Measurements from ENCODE around the gene AKT3. TPM values are rescaled to one million over a fixed set of nuclear protein-coding genes. Genes with fewer than 3 reads are reported as not detected.
A peak's percentile ranks its signal among the peaks of the same experiment; 100 is the strongest.

The AKT3 gene
- total RNA-seq, 4 donors from 2014 or later: 8.5 to 16.0 (median 15.2) TPM

DNA sequence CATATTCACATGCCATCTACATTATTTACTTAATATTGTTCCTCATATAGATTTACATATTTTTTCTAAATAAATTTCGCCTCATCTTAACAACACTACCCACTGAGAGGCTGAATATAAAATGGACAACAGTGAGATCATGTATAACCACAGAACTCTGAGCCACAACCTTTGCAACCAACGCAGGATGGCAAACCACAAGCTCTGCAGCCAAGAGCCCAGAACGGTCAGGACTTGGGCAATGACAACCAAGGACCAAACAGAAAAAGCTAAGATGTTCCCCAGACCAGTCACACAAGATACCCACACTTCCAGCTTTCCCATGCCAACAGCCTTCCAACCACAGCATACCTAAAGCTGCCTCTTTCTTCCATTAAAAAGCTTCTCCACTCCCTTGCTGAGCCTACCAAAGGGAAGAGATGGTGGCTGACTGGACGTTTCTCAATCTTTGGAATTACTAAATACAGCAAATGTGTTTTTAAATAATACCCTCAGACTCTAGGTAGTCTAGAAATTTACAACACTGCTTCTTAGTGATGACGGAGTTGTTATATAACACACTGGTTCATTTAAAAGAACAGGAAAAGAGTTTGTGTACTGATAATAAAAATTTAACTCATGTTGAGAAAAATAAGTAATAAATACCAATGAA lies 117.9 kb downstream of the AKT3 start:
- no peak overlapping the region for H3K27ac ChIP-seq
- no peaks in the 10 kb centered on the region for H3K27me3 ChIP-seq
- intact Hi-C loops (cut with DNase I; ENCODE audit: low total_unique reads) (no loop called here), in situ Hi-C loops (cut with MboI; ENCODE audit: low sequenced_read_pairs in 4 of 4) (loop anchor here in 1 of 4 donors (25.0 kb wide), 1 partner anchor 555 kb away; no protein-coding TSS in a partner anchor)
- no peaks in the 10 kb centered on the region for H3K9me3 ChIP-seq
- no peak for TF ChIP-seq POLR2A (IDR thresholded peaks at IDR 0.05)
- TF ChIP-seq, protein P1, sequence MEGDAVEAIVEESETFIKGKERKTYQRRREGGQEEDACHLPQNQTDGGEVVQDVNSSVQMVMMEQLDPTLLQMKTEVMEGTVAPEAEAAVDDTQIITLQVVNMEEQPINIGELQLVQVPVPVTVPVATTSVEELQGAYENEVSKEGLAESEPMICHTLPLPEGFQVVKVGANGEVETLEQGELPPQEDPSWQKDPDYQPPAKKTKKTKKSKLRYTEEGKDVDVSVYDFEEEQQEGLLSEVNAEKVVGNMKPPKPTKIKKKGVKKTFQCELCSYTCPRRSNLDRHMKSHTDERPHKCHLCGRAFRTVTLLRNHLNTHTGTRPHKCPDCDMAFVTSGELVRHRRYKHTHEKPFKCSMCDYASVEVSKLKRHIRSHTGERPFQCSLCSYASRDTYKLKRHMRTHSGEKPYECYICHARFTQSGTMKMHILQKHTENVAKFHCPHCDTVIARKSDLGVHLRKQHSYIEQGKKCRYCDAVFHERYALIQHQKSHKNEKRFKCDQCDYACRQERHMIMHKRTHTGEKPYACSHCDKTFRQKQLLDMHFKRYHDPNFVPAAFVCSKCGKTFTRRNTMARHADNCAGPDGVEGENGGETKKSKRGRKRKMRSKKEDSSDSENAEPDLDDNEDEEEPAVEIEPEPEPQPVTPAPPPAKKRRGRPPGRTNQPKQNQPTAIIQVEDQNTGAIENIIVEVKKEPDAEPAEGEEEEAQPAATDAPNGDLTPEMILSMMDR (IDR thresholded peaks at IDR 0.05 in 4 of 5, conservative IDR thresholded peaks at IDR 0.05 in 1 of 5): no peak
- H3K4me3 ChIP-seq: no peak overlapping the region
- no peak for ATAC-seq
- DNase-seq: no peak
- H3K36me3 ChIP-seq: no peaks in the 10 kb centered on the region
- H3K4me1 ChIP-seq: peaks cover 0 to 4% of the 10 kb centered on the region in 2 donors

DNA sequence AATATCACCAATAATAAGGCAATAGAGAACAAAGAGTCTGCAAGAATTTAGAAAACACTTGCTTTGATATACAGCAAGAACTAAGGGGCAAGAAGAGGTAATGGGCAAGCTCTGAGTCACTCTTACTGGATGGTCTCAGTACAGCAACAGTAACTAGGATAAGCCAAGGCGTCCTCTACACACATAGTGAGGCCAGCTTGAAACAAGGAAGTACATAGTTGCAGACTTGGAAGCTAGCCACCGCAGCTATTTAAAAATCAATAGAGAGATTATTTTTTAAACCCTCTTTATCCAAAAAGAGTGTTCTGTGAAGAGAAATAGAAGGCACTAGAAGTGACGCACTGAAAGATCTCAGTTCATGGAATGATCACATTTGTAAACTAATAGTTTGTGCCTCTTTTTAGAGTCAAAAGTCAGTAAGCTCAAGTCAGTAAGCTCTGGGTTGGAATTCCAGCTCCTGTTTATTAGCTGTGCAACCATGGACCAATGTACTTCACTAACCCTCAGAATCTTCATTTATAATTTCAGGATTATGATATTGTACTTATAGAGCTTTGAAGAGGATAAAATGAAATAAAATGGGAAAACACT lies 118.6 kb downstream of the AKT3 start:
- peak; percentile 12 to 30 for DNase-seq
- H3K4me3 ChIP-seq: no peak overlapping the region
- no peak overlapping the region for H3K27ac ChIP-seq
- no peaks in the 10 kb centered on the region for H3K9me3 ChIP-seq
- H3K27me3 ChIP-seq: no peaks in the 10 kb centered on the region
- peaks cover 0 to 4% of the 10 kb centered on the region in 2 donors for H3K4me1 ChIP-seq
- in situ Hi-C loops (cut with MboI; ENCODE audit: low sequenced_read_pairs in 4 of 4) (loop anchor here in 1 of 4 donors (25.0 kb wide), 1 partner anchor 556 kb away; no protein-coding TSS in a partner anchor), intact Hi-C loops (cut with DNase I; ENCODE audit: low total_unique reads) (no loop called here)
- TF ChIP-seq, protein P1 (IDR thresholded peaks at IDR 0.05 in 4 of 5, conservative IDR thresholded peaks at IDR 0.05 in 1 of 5): no peak
- no peak for TF ChIP-seq POLR2A (IDR thresholded peaks at IDR 0.05)
- H3K36me3 ChIP-seq: no peaks in the 10 kb centered on the region
- peak in 1 of 2 donors; percentile 36 for ATAC-seq

DNA sequence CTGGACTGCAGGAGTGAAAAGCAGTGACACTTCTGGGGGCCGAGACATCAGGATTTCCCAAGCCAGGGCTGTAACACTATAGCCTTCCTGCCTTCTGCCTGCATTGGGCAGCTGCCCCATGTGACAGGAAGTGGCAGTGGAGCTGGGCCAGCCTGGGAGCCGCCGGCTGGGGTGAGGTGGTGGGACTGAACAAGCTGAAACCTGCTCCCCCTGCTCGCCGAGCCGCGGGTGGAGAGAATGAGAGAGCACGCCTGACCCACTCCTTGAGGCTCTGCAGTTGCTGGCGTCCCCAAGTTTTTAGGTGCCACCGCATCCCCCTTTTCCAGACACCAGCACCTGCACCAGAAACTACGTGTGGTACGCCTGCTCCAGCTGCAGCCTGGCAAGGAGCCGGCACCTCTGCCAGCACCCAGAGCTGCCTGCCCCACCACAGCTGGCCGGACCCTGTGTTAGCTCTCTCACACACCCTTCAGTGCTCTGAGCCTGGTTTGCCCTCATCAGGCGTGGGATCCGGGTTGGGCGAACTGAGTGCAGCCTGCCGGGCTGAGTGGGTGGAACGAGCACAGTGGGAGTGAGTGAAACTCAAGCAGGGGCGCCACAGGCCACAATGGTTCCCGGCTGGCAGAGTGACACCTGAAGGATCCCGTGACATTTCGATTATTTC lies 119.4 kb downstream of the AKT3 start:
- H3K4me3 ChIP-seq: no peak overlapping the region
- DNase-seq (no peak), ATAC-seq (no peak)

DNA sequence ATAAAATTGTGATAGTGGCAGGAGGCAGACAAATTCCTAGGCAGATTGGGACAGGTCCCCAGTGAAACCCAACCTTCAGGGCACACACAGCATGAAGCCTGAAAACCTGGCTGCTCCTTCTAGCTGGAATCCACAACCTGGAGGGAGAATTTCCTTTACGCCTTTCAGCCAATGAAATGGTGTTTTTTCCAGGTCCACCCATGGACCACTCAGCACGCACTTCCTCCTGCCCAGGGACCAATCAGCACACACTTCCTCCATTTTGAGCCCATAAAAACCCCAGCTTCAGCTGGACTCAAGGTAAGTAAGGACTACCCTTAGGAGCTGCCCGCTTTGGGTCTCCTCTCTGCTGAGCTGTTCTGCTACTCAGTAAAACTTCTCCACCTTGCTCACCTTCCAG lies 120.1 kb downstream of the AKT3 start:
- TF ChIP-seq POLR2A (IDR thresholded peaks at IDR 0.05): no peak
- TF ChIP-seq, protein P1 (IDR thresholded peaks at IDR 0.05 in 4 of 5, conservative IDR thresholded peaks at IDR 0.05 in 1 of 5): no peak
- H3K36me3 ChIP-seq: no peaks in the 10 kb centered on the region
- ATAC-seq (no peak), DNase-seq (no peak)
- intact Hi-C loops (cut with DNase I; ENCODE audit: low total_unique reads): no loop called here
- H3K4me1 ChIP-seq: peaks cover 0 to 4% of the 10 kb centered on the region in 2 donors
- in situ Hi-C loops (cut with MboI; ENCODE audit: low sequenced_read_pairs in 4 of 4): loop anchor here in 1 of 4 donors (25.0 kb wide), 1 partner anchor 557 kb away; no protein-coding TSS in a partner anchor
- H3K27ac ChIP-seq: no peak overlapping the region
- no peaks in the 10 kb centered on the region for H3K27me3 ChIP-seq
- no peak overlapping the region for H3K4me3 ChIP-seq
- H3K9me3 ChIP-seq: no peaks in the 10 kb centered on the region

More for the DNA sequence above, 119.4 kb downstream of the AKT3 start:
- no peak overlapping the region for H3K27ac ChIP-seq
- in situ Hi-C loops (cut with MboI; ENCODE audit: low sequenced_read_pairs in 4 of 4): loop anchor here in 1 of 4 donors (25.0 kb wide), 1 partner anchor 557 kb away; no protein-coding TSS in a partner anchor
- no peaks in the 10 kb centered on the region for H3K27me3 ChIP-seq
- TF ChIP-seq, protein P1 (IDR thresholded peaks at IDR 0.05 in 4 of 5, conservative IDR thresholded peaks at IDR 0.05 in 1 of 5): no peak
- TF ChIP-seq POLR2A (IDR thresholded peaks at IDR 0.05): no peak
- no peaks in the 10 kb centered on the region for H3K36me3 ChIP-seq
- H3K9me3 ChIP-seq: no peaks in the 10 kb centered on the region
- intact Hi-C loops (cut with DNase I; ENCODE audit: low total_unique reads): no loop called here
- peaks cover 0 to 4% of the 10 kb centered on the region in 2 donors for H3K4me1 ChIP-seq

Measured in gastrocnemius medialis (tissue), 4 donors.